Fibroblast of lung (primary cell): ENCODE measurements around the gene CDY2A.
"Not testable (repeated sequence)": the region's sequence is repeated elsewhere in the genome, so short reads cannot be mapped to it uniquely, and the experiment has no call there.

Experiments used
- EZH2 ChIP-seq: IDR thresholded peaks from 2 replicates; pipeline ENCODE4 v1.5.1; 2012; ENCODE audit warnings: low read length, control low read depth, mild to moderate bottlenecking; ENCODE audit errors: missing control alignments
- TF ChIP-seq, protein P1 (sequence below), 2 donors: IDR thresholded peaks in 1 of 2; conservative IDR thresholded peaks in 1 of 2; 1 replicate in 1 of 2; 2 replicates in 1 of 2; pipeline ENCODE4 v1.5.1; 2011 to 2012; ENCODE audit warnings: low read length in 2 of 2, control low read depth in 1 of 2, inconsistent platforms in 1 of 2, low read depth in 1 of 2, mild to moderate bottlenecking in 1 of 2

DNA sequence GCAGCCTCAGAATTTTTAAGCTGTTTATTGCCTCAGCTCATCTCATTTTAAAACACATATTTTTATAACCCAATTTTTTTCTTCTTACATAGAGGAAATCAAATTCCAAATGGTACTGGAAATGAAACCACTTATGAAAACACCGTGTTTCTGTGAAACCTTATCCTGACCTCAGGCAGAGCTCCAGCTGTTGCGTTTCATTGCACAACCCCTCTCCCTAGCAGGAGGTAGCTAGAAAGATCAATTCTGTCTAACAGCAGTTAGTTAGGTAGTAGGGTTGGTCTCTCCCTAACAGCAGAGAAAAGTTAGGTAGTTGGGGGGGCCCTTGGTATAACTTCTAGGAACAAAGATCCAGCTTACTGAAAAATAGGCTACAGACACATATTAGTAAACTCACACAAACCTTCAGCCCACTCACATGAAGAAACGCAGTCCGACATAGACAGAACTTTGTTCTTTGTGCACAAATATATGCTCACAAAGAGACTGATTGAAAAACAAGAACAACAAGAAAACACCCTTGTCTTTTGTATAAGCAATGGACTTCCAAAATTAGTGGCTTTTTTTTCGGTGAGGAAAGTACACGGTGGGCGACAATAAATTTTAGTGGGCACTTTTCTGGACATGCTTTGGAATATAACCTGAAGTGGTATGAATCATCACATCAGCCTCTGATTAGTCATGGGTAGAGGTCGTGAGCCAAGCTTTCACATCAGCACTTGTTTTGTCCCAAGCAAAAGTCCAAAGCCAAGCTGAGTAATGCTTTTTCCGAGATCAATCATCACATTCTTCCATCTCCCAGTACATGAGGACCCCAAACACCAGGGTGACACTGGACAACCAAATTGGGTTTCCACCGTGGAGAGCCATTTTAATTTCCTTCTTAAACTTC is 22.8 kb downstream of the CDY2A start:
- TF ChIP-seq, protein P1, sequence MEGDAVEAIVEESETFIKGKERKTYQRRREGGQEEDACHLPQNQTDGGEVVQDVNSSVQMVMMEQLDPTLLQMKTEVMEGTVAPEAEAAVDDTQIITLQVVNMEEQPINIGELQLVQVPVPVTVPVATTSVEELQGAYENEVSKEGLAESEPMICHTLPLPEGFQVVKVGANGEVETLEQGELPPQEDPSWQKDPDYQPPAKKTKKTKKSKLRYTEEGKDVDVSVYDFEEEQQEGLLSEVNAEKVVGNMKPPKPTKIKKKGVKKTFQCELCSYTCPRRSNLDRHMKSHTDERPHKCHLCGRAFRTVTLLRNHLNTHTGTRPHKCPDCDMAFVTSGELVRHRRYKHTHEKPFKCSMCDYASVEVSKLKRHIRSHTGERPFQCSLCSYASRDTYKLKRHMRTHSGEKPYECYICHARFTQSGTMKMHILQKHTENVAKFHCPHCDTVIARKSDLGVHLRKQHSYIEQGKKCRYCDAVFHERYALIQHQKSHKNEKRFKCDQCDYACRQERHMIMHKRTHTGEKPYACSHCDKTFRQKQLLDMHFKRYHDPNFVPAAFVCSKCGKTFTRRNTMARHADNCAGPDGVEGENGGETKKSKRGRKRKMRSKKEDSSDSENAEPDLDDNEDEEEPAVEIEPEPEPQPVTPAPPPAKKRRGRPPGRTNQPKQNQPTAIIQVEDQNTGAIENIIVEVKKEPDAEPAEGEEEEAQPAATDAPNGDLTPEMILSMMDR (conservative IDR thresholded peaks at IDR 0.05 in 1 of 2, IDR thresholded peaks at IDR 0.05 in 1 of 2; ENCODE audit: low read depth in 1 of 2, low read length in 2 of 2): not testable (repeated sequence)
- not testable (repeated sequence) for TF ChIP-seq EZH2
